ELR (cell line): ENCODE measurements around the gene ARHGEF26.
"Not testable (repeated sequence)": the region's sequence is repeated elsewhere in the genome, so short reads cannot be mapped to it uniquely, and the experiment has no call there.

Source experiments
- DNase-seq: peaks from one replicate; pipeline ENCODE4 v3.0.0-alpha.2; 2015; ENCODE audit warnings: low read depth

ARHGEF26 gene, protein sequence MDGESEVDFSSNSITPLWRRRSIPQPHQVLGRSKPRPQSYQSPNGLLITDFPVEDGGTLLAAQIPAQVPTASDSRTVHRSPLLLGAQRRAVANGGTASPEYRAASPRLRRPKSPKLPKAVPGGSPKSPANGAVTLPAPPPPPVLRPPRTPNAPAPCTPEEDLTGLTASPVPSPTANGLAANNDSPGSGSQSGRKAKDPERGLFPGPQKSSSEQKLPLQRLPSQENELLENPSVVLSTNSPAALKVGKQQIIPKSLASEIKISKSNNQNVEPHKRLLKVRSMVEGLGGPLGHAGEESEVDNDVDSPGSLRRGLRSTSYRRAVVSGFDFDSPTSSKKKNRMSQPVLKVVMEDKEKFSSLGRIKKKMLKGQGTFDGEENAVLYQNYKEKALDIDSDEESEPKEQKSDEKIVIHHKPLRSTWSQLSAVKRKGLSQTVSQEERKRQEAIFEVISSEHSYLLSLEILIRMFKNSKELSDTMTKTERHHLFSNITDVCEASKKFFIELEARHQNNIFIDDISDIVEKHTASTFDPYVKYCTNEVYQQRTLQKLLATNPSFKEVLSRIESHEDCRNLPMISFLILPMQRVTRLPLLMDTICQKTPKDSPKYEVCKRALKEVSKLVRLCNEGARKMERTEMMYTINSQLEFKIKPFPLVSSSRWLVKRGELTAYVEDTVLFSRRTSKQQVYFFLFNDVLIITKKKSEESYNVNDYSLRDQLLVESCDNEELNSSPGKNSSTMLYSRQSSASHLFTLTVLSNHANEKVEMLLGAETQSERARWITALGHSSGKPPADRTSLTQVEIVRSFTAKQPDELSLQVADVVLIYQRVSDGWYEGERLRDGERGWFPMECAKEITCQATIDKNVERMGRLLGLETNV

DNA sequence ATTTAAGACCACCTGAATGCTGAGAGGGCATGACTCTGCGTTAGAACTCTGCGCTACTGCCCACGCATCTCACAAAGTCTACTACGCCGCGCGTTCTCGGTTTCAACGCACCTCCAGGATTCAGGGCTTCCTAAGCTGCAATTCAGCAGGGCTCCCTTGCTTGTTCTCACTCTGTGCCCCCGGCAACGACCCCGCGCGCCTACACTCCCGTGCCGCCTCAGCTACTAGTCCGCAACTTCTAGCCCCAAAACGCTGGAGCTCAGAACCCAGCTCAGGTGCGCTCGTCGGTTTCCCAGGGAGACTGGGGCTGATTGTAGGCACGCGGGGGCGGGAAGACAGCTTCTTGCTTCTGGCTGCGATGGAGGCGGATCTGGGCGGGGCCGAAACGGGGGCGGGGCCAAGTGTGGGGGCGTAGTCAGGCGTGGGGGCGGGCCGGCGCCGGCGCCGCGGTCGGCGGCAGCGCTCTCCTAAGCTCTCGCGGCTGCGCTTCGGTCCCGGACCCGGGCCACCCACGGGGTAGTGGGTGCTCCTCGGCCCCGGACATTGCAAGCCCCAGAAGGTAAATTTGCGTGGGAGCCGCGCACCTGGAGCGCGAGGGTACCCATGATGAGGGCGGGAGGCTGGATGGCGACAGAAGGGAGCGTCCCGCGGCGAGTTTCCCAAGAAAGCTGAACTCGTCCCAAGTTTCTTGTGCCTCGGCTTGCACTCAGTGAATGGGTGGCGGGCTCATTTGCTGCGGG is at the start of gene ARHGEF26:
Gene ARHGEF26, plus strand, starts transcription at position 430 of the 740 bp plus-strand sequence. CDS start 603 bp downstream, outside the sequence.
- DNase-seq = peak; percentile 79

DNA sequence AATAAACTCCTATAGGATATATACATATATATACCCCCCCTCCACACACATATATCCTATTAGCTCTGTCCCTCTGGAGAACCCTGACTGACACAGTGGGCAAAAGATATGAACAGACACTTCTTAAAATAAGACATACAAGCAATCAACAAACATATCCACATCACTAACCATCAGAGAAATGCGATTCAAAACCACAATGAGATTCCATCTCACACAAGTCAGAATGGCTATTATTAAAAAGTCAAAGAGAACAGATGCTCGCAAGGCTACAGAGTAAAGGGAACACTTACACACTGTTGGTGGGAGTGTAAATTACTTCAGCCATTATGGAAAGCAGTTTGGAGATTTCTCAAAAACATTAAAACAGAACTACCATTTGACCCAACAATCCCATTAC is 46.2 kb upstream of the ARHGEF26 start:
- DNase-seq = no peak

DNA sequence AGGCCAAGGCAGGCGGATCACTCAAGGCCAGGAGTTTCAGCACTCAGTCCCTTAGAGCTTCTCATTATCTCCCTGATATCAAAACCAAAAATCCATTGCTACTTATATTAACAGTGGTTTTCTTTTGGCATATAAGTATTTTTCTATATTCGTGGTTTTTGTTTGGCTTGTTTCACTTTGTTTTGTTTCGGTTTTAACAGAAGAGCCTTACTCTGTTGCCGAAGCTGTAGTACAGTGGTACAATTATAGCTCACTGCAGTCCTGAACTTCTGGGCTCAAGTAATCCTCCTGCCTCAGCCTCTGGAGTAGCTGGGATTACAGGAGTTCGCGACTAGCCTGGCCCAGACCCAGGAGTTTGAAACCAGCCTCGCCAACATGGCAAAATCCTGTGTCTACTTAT is 42.5 kb upstream of the ARHGEF26 start:
- DNase-seq = no peak

GRCh38 chr3:154081305-154081704 is 39.9 kb upstream of the ARHGEF26 start:
- DNase-seq = no peak

DNA sequence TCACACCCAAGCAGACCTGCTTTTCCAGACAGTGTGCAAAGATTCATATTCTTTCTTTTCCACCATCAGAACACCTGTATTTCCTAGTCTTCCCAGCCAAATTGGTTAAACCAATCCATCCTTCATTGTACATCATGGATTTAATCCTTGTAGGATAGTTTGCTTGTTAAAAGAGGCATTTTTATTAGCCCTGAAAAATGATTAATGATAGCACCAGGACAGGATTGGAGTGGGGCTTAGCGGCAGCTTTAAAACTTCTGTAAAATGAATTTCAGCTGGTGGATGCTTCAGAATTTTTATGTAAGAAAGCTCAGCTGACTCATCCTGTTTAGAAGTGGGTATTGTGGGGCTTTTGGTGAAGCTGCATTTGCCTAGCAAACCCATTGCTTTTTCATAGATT is 36.1 kb upstream of the ARHGEF26 start:
- peak; percentile 15 for DNase-seq

- peak; percentile 6 for DNase-seq
Observed at GRCh38 chr3:154085799-154086198, 35.4 kb upstream of the ARHGEF26 start.

DNA sequence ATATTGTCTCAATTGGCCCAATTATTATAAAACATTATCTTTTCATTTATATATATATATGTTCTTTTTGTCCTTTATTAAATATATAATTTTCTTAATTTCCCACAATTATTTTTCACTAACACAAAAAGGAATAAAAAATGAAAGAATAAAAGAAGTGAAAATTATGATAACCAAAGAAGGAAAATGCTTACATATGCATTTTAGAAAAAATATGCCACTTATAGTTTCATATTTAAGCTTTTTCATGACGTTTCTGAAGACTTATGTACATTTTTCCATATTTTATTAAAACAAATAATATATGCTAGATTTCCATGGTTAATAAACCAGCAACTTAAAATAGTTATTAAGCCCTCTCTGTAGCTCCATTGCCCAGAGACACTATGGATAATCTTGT is 34.9 kb upstream of the ARHGEF26 start:
- no peak for DNase-seq

- DNase-seq = not testable (repeated sequence)
Observed at GRCh38 chr3:154087756-154088480, 33.3 kb upstream of the ARHGEF26 start.

GRCh38 chr3:154089421-154090420 is 31.5 kb upstream of the ARHGEF26 start:
- DNase-seq = no peak

DNA sequence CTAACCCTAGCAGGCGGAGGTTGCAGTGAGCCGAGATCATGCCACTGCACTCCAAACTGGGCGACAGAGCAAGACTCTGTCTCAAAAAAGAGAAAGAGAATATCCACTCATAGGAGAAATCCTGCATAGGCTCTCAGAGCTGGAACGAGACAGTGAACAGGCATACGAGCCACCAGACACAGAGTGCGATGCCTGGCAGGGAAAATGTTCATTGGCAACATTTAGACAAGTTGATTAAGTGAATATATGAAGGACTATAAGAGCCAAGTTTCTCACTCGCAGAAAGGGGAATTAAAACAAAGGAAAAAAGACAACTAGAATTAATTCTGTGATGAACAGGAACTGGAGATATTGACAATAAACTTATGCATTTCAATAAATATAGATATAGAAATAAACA is 27.1 kb upstream of the ARHGEF26 start:
- no peak for DNase-seq

GRCh38 chr3:154095832-154096421 is 25.3 kb upstream of the ARHGEF26 start:
- DNase-seq = peak; percentile 54

DNA sequence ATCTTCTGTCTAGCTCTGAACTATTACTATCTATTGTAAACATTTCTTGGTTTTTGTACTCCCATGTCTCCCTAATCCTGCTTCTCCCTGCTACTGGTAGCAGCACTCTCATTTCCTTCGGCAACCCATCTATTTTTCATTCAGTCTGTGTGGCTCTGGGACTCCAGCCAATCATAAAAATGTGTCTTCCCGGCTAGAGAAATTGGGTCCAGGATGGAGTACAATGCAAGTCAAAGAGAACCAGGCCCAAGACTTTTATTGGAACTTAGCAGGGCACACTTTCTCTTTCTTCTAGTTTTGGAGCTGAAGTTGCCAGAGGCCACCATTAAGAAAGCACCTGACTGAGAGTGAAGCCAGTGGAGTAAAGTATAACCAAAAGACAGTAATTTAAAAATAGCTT is 22.8 kb upstream of the ARHGEF26 start:
- no peak for DNase-seq

GRCh38 chr3:154100556-154100955 is 20.6 kb upstream of the ARHGEF26 start:
- no peak for DNase-seq

DNA sequence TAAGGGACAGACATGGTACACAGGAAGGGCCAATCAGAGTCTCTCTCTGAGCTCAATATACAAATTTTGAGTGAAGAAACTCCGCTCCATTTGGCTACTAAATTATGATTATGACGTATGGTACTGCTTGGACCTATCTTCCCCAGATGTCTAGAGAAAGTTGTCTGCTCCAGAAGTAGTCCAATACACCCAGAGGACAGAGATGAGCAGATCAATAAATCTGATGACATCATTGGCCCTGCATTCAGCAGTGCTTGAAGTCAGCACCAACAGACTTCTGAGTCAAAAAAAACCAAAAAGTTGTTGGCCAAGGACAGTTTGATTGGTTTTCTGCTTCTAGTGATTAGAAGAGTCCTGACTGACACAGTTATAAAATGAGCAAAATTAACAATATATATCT is 19.9 kb upstream of the ARHGEF26 start:
- DNase-seq = no peak

- no peak for DNase-seq
Observed at GRCh38 chr3:154102225-154102624, 19.0 kb upstream of the ARHGEF26 start.

DNA sequence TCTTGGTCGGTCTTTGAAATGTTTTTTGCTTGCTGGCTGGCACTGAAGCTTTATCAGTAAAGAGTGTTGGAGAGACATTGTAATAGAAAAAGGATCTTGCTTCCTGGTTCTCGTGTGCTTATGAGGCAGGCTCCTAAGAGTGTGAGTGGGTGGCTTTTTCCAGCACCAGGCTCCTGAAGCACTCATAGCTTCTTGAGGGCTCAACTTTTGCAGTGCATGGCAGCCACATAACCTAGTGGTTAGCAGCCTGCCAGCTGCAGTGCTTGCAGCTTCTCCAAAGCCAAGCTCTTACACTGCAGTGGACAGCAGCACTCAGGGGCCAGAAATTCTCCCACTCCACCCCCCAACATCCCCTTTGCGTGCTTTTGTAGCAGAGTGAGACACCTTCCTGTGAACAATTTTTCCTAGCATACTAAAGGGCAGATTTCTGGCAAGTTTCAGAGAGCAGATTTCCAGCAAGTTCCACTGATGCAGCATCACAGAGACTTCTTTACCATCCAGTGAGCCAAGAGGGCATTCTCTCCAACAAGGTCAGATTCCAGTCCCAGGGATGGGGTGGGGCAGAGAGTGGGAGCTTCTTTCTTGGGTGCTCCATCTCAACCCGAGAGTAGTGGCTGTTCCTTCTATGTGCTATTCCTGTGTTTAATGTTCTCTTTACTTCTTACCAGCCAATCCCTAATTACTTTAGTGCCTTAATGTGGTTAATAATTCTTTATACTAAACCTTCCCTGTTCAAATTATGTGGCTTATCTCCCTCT is 15.8 kb upstream of the ARHGEF26 start:
- no peak for DNase-seq

GRCh38 chr3:154111365-154111935 is 9.7 kb upstream of the ARHGEF26 start:
- DNase-seq = no peak

DNA sequence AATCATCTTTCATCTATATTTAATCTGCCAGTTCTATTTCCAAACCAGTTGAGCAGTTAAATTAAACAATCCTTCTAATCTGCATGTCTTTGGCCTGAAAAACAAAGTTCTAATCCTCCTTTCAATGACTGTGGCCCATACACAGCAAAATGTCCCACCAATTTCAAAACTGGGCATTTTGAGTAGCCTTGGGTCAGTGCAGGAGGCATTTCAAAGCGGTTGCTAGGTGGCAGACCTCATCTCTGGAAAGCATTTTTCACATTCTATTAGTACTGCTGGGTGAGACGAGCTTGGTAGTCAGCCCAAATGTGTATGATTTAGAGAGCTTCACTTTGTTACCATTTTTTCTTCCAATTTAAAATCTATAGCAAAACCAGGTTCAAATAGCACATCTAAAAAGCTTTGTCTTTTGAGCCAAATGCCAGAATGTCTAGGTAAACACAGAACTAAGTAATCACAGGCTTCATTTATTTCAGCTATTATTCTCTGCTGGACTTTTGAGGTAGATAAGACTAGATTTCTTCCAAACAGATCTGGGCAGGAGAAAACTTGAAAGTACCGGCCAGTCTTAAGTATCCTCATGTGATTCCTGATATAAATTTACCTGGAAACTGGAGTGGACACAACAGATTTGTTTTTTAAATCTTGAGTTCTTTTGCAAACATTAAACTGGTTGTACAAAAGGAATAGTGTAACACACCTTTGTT is 8.9 kb upstream of the ARHGEF26 start:
- DNase-seq = no peak
